Right atrium auricular region (tissue), 2 donors: ENCODE data around the gene FCRL1. TPM values are rescaled to one million over a fixed set of nuclear protein-coding genes. Genes with fewer than 3 reads are reported as not detected.

ENCODE experiments used
- DNase-seq: peaks from one replicate; pipeline ENCODE4 v3.0.0-alpha.2; 2019; ENCODE audit warnings: low spot score
- H3K27ac ChIP-seq, 2 donors: fragments of 200-600 bp; sonication (generic); 1 replicate in 1 of 2; 2 replicates in 1 of 2; pipeline ENCODE4 v1.5.1; 2016 to 2019
- H3K27me3 ChIP-seq, 2 donors: fragments of 200-600 bp; sonication (generic); one replicate each; pipeline versions ENCODE4 v1.5.1 to v1.6.0; 2017 to 2019
- H3K36me3 ChIP-seq: fragments of 200-600 bp; sonication (generic); one replicate; pipeline ENCODE4 v1.5.1; 2016
- H3K4me1 ChIP-seq, 2 donors: fragments of 200-600 bp; sonication (generic); one replicate each; pipeline versions ENCODE4 v1.5.1 to v1.6.0; 2017 to 2019
- H3K4me3 ChIP-seq, 2 donors: fragments of 200-600 bp; sonication (generic); 1 replicate in 1 of 2; 2 replicates in 1 of 2; pipeline ENCODE4 v1.5.1; 2017 to 2019; ENCODE audit warnings: mild to moderate bottlenecking in 1 of 2, moderate library complexity in 1 of 2
- H3K9me3 ChIP-seq, 2 donors: fragments of 200-600 bp; sonication (generic); one replicate each; pipeline ENCODE4 v1.5.1; 2019
- CTCF ChIP-seq, 2 donors: fragments of 200-600 bp; sonication (generic); IDR thresholded peaks; one replicate each; pipeline ENCODE4 v1.5.1; 2019; ENCODE audit warnings: antibody characterized with exemption in 2 of 2
- total RNA-seq, 2 donors: library from RNA; depleted of rRNA; stranded (reverse); fragments of >200 nt; gene quantifications; one replicate each; pipeline ENCODE4 v1.1.0, GENCODE V29; 2016

Gene FCRL1
- total RNA-seq, 2 donors from 2014 or later, result 1.5 TPM; not detected in 1

- no peak for TF ChIP-seq CTCF (IDR thresholded peaks at IDR 0.05)
- Histone ChIP-seq H3K4me1 (no peaks in the 10 kb centered on the region), H3K36me3 (no peaks in the 10 kb centered on the region), H3K27ac (no peak overlapping the region), H3K9me3 (no peaks in the 10 kb centered on the region), H3K4me3 (no peak overlapping the region), H3K27me3 (no peaks in the 10 kb centered on the region)
- DNase-seq, result no peak
Measured at GRCh38 chr1:157849229-157849875, 29.4 kb upstream of the FCRL1 start.

GRCh38 chr1:157844089-157844830 is 24.3 kb upstream of the FCRL1 start:
- H3K27ac ChIP-seq, result no peak overlapping the region
- DNase-seq, result no peak
- TF ChIP-seq CTCF (IDR thresholded peaks at IDR 0.05), result no peak

GRCh38 chr1:157842939-157843338 is 23.0 kb upstream of the FCRL1 start:
- DNase-seq, result no peak
- no peak overlapping the region for H3K27ac ChIP-seq
- no peak for TF ChIP-seq CTCF (IDR thresholded peaks at IDR 0.05)

More at GRCh38 chr1:157844089-157844830, 24.3 kb upstream of the FCRL1 start:
- H3K36me3 ChIP-seq, result no peaks in the 10 kb centered on the region
- H3K4me1 ChIP-seq, result no peaks in the 10 kb centered on the region
- no peaks in the 10 kb centered on the region for H3K27me3 ChIP-seq
- H3K4me3 ChIP-seq, result no peak overlapping the region
- H3K9me3 ChIP-seq, result no peaks in the 10 kb centered on the region

GRCh38 chr1:157841708-157842107 is 21.8 kb upstream of the FCRL1 start, which contains the start of gene CD5L:
Gene CD5L, minus strand, starts transcription at chr1:157841808. Its CDS starts 107 bp downstream, at chr1:157841701.
- Histone ChIP-seq H3K4me1 (no peaks in the 10 kb centered on the region), H3K36me3 (no peaks in the 10 kb centered on the region), H3K9me3 (no peaks in the 10 kb centered on the region), H3K27me3 (no peaks in the 10 kb centered on the region), H3K27ac (no peak within 1 kb of the TSS), H3K4me3 (no peak within 1 kb of the TSS)
- DNase-seq, result no peak
- TF ChIP-seq CTCF (IDR thresholded peaks at IDR 0.05), result no peak

More at GRCh38 chr1:157842939-157843338, 23.0 kb upstream of the FCRL1 start:
- no peaks in the 10 kb centered on the region for H3K36me3 ChIP-seq
- H3K9me3 ChIP-seq, result no peaks in the 10 kb centered on the region
- no peak overlapping the region for H3K4me3 ChIP-seq
- H3K27me3 ChIP-seq, result no peaks in the 10 kb centered on the region
- H3K4me1 ChIP-seq, result no peaks in the 10 kb centered on the region

- H3K27me3 ChIP-seq, result no peaks in the 10 kb centered on the region
- no peak for DNase-seq
- no peak for TF ChIP-seq CTCF (IDR thresholded peaks at IDR 0.05)
Measured at GRCh38 chr1:157838966-157839365, 19.0 kb upstream of the FCRL1 start.

More at GRCh38 chr1:157838966-157839365, 19.0 kb upstream of the FCRL1 start:
- no peak overlapping the region for H3K4me3 ChIP-seq
- H3K27ac ChIP-seq, result no peak overlapping the region
- no peaks in the 10 kb centered on the region for H3K9me3 ChIP-seq
- H3K4me1 ChIP-seq, result no peaks in the 10 kb centered on the region
- no peaks in the 10 kb centered on the region for H3K36me3 ChIP-seq
